K562 (cell line): ENCODE measurements around the gene NUP188. TPM values are rescaled to one million over a fixed set of nuclear protein-coding genes. Genes with fewer than 3 reads are reported as not detected.

ENCODE experiments used
- BRF1 ChIP-seq: IDR thresholded peaks from 3 replicates; pipeline ENCODE4 v1.6.1; 2011; ENCODE audit warnings: borderline replicate concordance, mild to moderate bottlenecking; ENCODE audit not compliant: insufficient read length; ENCODE audit errors: extremely low read depth
- FOXK1 ChIP-seq: sonication (generic); formaldehyde crosslinking; IDR thresholded peaks from 2 replicates; pipeline ENCODE4 v1.8.0; 2022; ENCODE audit warnings: missing genetic modification reagents, mild to moderate bottlenecking, borderline replicate concordance
- HOXB6 ChIP-seq: fragments of 250-450 bp; sonication (Bioruptor Pico); IDR thresholded peaks from 2 replicates; pipeline ENCODE4 v1.5.1; 2022; ENCODE audit warnings: mild to moderate bottlenecking, borderline replicate concordance
- KLF6 ChIP-seq: fragments of 250-450 bp; sonication (Bioruptor Pico); IDR thresholded peaks from 2 replicates; pipeline ENCODE4 v1.4.0; 2020; ENCODE audit warnings: mild to moderate bottlenecking, moderate library complexity, borderline replicate concordance
- MIER1 ChIP-seq: fragments of 450-650 bp; IDR thresholded peaks from 2 replicates; pipeline ENCODE4 v1.6.1; 2016; ENCODE audit warnings: antibody characterized with exemption, mild to moderate bottlenecking, low read depth
- RAD51 ChIP-seq: fragments of 450-650 bp; IDR thresholded peaks from 2 replicates; pipeline ENCODE4 v1.7.1; 2016; ENCODE audit warnings: low read depth, mild to moderate bottlenecking, borderline replicate concordance
- RCOR1 ChIP-seq, 2 experiments: IDR thresholded peaks; 2 replicates each; pipeline ENCODE4 v1.6.1; 2012; ENCODE audit warnings: low read depth in 2 of 2, low read length in 2 of 2, borderline replicate concordance in 1 of 2, improper control_type of control experiment in 1 of 2
- TBP ChIP-seq: optimal IDR thresholded peaks from 2 replicates; pipeline ENCODE3; 2011; ENCODE audit warnings: low read depth, low read length, improper control_type of control experiment
- ZFX ChIP-seq: sonication (generic); formaldehyde crosslinking; IDR thresholded peaks from 2 replicates; pipeline ENCODE4 v1.8.0; 2022; ENCODE audit warnings: mild to moderate bottlenecking, missing genetic modification reagents, moderate library complexity
- ZKSCAN1 ChIP-seq: fragments of 150-350 bp; IDR thresholded peaks from 2 replicates; pipeline ENCODE4 v1.6.1; 2016; ENCODE audit warnings: low read depth, low read length
- polyA plus RNA-seq, 8 experiments: library from polyadenylated mRNA; depleted of rRNA in 4 of 8; stranded (reverse) in 5 of 8; unstranded in 3 of 8; fragments of >200 nt; fragmentation: Nextera tagmentation in 2 of 8; fragmentation: Illumina TruSeq in 1 of 8; extraction: Ambion mirVana in 2 of 8; extraction: Trizol in 1 of 8; gene quantifications; 2 replicates each; pipeline versions ENCODE4 v1.2.1 to v1.2.3, GENCODE V29; 2011 to 2014; ENCODE audit warnings: inconsistent platforms in 1 of 8, missing spikeins in 1 of 8
- total RNA-seq, 7 experiments: library from RNA; depleted of rRNA in 6 of 7; stranded (reverse); fragments of >200 nt in 6 of 7; fragmentation: Illumina TruSeq in 2 of 7; extraction: Trizol in 2 of 7; gene quantifications; 2 replicates each; pipeline versions ENCODE4 v1.2.1 to v1.2.3, GENCODE V29; 2011 to 2021; ENCODE audit warnings: low replicate concordance in 1 of 7
- TF ChIP-seq, protein P1 (sequence below): fragments of 250-450 bp; sonication (Bioruptor Pico); IDR thresholded peaks from 2 replicates; pipeline ENCODE4 v1.8.0; 2022; ENCODE audit warnings: moderate library complexity, mild to moderate bottlenecking, inconsistent platforms
- TF ChIP-seq, protein P2 (sequence below): fragments of 250-450 bp; sonication (Bioruptor Pico); IDR thresholded peaks from 2 replicates; pipeline ENCODE4 v1.8.0; 2021; ENCODE audit warnings: mild to moderate bottlenecking, moderate library complexity
- TF ChIP-seq, protein P3 (sequence below): fragments of 250-450 bp; sonication (Bioruptor Pico); IDR thresholded peaks from 2 replicates; pipeline ENCODE4 v1.5.0; 2020; ENCODE audit warnings: mild to moderate bottlenecking
- TF ChIP-seq, protein P4 (sequence below): fragments of 450-650 bp; IDR thresholded peaks from 2 replicates; pipeline ENCODE4 v1.6.1; 2018; ENCODE audit warnings: mild to moderate bottlenecking, low read depth; ENCODE audit not compliant: partially characterized antibody
- TF ChIP-seq, protein P5 (sequence below): fragments of 250-450 bp; sonication (Bioruptor Pico); IDR thresholded peaks from 2 replicates; pipeline ENCODE4 v1.8.0; 2021; ENCODE audit warnings: moderate library complexity, mild to moderate bottlenecking, inconsistent platforms

NUP188 gene
- total and polyA plus RNA-seq, 9 of the 15 experiments (the other 6 are each of a cell fraction or from before 2014, with no cell fraction given) = 11.7 to 135 (median 70.6) TPM

DNA sequence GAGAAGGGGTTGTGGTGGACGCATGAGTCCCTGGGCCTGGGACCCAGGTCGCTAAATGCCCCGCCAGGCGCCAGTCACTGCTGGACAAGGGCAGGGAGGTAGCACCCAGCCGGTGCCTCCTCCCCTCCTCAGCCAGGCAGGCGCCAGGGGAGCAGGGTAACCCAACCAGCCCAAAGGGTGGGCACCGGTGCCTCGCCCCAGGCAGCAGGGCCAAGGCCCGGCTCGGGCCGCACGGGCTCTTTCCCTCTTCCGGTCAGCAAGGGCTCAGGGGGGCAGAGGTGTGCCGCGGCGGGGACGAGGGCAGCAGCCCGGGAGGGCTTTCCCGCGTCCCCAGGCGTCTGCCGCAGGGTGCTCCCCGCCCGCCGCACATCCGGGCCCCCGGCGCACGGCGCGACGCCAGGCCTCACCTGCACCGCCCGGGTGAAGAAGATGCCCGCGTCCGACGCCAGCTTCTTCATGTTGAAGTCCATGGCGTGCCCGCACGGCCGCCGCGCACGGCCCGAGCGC lies 80.2 kb downstream of the NUP188 start (continued):
- no peak for TF ChIP-seq RCOR1 (IDR thresholded peaks at IDR 0.05; ENCODE audit: borderline replicate concordance in 1 of 2, low read depth in 2 of 2, low read length in 2 of 2)
- TF ChIP-seq, protein P1, sequence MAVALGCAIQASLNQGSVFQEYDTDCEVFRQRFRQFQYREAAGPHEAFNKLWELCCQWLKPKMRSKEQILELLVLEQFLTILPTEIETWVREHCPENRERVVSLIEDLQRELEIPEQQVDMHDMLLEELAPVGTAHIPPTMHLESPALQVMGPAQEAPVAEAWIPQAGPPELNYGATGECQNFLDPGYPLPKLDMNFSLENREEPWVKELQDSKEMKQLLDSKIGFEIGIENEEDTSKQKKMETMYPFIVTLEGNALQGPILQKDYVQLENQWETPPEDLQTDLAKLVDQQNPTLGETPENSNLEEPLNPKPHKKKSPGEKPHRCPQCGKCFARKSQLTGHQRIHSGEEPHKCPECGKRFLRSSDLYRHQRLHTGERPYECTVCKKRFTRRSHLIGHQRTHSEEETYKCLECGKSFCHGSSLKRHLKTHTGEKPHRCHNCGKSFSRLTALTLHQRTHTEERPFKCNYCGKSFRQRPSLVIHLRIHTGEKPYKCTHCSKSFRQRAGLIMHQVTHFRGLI = no peak
- TF ChIP-seq KLF6 = no peak
- TF ChIP-seq MIER1 = no peak; the same call in 1 of the 2 replicates
- TF ChIP-seq TBP = peak; percentile 8
- TF ChIP-seq, protein P2, sequence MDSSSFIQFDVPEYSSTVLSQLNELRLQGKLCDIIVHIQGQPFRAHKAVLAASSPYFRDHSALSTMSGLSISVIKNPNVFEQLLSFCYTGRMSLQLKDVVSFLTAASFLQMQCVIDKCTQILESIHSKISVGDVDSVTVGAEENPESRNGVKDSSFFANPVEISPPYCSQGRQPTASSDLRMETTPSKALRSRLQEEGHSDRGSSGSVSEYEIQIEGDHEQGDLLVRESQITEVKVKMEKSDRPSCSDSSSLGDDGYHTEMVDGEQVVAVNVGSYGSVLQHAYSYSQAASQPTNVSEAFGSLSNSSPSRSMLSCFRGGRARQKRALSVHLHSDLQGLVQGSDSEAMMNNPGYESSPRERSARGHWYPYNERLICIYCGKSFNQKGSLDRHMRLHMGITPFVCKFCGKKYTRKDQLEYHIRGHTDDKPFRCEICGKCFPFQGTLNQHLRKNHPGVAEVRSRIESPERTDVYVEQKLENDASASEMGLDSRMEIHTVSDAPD (CRISPR knock-in tag) = no peak
- TF ChIP-seq RAD51 = no peak
- no peak for TF ChIP-seq HOXB6
- TF ChIP-seq, protein P3, sequence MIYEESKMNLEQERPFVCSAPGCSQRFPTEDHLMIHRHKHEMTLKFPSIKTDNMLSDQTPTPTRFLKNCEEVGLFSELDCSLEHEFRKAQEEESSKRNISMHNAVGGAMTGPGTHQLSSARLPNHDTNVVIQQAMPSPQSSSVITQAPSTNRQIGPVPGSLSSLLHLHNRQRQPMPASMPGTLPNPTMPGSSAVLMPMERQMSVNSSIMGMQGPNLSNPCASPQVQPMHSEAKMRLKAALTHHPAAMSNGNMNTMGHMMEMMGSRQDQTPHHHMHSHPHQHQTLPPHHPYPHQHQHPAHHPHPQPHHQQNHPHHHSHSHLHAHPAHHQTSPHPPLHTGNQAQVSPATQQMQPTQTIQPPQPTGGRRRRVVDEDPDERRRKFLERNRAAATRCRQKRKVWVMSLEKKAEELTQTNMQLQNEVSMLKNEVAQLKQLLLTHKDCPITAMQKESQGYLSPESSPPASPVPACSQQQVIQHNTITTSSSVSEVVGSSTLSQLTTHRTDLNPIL = no peak
- peak; percentile 72 for TF ChIP-seq ZFX
- TF ChIP-seq, protein P4, sequence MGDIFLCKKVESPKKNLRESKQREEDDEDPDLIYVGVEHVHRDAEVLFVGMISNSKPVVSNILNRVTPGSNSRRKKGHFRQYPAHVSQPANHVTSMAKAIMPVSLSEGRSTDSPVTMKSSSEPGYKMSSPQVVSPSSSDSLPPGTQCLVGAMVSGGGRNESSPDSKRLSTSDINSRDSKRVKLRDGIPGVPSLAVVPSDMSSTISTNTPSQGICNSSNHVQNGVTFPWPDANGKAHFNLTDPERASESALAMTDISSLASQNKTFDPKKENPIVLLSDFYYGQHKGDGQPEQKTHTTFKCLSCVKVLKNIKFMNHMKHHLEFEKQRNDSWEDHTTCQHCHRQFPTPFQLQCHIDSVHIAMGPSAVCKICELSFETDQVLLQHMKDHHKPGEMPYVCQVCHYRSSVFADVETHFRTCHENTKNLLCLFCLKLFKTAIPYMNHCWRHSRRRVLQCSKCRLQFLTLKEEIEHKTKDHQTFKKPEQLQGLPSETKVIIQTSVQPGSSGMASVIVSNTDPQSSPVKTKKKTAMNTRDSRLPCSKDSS = no peak
- TF ChIP-seq BRF1 = no peak
- no peak for TF ChIP-seq FOXK1 (CRISPR knock-in tag)
- TF ChIP-seq, protein P5, sequence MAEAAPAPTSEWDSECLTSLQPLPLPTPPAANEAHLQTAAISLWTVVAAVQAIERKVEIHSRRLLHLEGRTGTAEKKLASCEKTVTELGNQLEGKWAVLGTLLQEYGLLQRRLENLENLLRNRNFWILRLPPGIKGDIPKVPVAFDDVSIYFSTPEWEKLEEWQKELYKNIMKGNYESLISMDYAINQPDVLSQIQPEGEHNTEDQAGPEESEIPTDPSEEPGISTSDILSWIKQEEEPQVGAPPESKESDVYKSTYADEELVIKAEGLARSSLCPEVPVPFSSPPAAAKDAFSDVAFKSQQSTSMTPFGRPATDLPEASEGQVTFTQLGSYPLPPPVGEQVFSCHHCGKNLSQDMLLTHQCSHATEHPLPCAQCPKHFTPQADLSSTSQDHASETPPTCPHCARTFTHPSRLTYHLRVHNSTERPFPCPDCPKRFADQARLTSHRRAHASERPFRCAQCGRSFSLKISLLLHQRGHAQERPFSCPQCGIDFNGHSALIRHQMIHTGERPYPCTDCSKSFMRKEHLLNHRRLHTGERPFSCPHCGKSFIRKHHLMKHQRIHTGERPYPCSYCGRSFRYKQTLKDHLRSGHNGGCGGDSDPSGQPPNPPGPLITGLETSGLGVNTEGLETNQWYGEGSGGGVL (CRISPR knock-in tag) = no peak
- TF ChIP-seq ZKSCAN1 = no peak
